Measurements from ENCODE around the gene ARHGAP40.
A peak's percentile ranks its signal among the peaks of the same experiment; 100 is the strongest.

The ARHGAP40 gene

DNA sequence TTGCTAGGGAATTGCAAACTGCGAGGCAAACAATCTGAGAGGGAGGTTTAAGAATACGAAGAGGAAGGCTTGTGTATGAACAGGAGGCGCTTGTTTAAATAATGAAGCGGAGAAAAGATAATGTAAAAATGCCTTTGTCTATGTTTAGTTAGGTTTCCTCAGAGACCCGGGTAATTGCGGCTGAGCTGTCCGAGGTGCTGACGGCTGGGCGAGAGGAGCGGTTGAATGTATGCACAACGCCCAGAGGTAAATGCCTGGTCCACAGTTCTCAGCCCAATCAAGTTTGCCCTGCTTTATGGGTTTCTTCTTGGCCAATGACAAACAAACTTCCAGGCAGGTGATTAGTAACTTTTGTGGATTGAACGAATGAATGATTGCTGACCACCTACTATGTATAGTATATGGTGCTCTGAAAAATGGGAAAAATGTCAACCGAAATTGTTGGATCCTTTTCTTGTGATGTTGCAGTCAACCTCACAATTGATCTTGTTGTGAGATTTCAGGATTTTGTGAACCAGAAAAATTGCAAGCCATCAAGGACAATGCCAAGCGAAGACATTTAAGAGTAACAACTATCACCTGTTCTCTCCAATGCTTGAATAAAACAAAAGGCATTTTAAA is 84.4 kb downstream of the ARHGAP40 start:
- no peak for DNase-seq

DNA sequence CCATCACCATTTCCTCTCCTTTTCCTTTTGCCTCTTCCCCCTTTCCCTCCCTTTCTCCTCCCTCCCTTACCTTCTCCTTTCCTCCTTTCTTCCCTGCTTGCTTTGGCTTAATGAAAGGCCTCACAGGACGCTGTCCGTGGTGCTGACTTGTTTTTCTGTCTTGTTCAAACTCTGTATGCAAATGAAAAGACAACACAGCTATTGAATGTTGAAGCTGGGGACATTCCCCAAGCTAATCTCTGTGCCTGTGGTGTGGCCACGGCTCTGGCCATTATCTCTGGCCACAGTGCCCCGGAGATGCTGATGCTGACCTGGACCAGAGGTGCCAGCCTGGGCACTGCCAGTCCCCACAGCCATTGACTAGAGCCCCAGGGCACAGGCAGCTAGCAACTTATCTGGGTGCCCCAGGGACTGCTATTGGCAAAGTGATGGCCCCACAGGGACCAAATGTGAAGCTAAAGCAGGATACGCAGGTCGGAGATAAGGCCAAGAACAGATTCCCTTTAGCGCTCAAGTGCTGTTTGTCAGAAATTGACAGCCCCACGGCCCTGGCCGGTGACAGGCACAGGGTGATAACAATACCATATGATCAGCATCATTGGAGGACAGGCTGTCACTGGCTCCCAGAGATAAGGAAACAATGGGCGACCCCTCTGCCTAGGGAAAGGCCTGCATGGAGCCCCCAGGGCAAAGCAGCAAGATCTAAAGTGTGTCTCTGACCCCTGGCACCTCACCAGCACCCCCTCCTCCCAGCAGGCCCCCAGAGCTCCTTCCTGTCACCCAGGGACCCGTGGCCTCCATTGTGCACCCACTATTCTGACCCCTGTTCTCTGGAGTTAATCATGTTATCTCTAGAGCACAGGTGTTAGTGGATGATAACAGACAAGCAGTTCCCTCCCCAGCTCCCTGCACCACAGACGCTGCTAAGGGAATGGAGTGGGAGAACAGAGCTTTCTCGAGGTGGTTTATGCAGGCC is 91.1 kb downstream of the ARHGAP40 start:
- peak in 1 of 2 experiments; percentile 8 for DNase-seq

GRCh38 chr20:38697306-38697705 is 95.7 kb downstream of the ARHGAP40 start:
- no peak for DNase-seq

DNA sequence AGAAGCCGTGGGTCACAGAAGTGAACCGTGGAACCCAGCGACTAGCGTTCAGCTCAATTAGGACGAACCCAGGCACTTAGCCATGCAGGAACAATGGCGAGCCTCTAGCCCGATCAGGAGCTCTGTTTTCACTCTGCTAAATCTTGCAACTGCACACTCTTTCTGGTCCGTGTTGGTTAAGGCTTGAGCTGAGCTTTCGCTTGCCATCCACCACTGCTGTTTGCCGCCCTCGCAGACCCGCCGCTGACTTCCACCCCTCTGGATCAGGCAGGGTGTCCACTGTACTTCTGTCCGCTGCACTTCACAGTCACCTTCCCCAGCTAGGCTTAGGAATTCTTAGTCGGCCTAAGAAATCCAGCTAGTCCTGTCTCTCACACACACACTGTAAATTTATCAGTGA is 96.9 kb downstream of the ARHGAP40 start:
- DNase-seq, result no peak

DNA sequence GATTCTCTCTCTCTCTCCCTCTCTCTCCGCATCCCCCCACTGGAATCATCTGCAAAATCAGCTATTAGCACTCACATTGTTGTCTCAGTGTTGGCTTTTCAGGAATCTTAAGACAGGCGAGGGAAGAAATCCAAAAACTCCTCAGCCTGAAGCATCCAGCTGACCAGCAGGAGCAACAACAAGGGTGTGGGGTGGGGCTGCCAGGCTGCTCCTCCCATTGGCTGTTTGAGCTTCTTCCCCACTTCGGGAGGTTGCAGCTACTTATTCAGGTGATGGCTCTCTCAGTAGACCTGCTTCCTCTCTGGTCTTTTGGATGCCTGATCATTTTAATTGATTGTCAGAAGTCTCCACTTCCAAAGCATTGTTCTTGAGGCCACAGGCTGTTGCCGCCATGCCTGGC is 98.5 kb downstream of the ARHGAP40 start:
- no peak for DNase-seq
